ENCODE measurements around the gene ADAMTS15.

The ADAMTS15 gene

GRCh38 chr11:130519128-130519932 is 70.9 kb downstream of the ADAMTS15 start:
- Histone ChIP-seq H3K36me3 (no peaks in the 10 kb centered on the region), H3K4me3 (no peak overlapping the region), H3K4me1 (peaks cover 11 to 55% (median 38%) of the 10 kb centered on the region in 4 donors), H3K27ac (peak overlapping the region; percentile 61 to 68), H3K9me3 (no peaks in the 10 kb centered on the region), H3K27me3 (no peaks in the 10 kb centered on the region)
- TF ChIP-seq CTCF (IDR thresholded peaks at IDR 0.05), result no peak
- no peak for DNase-seq
- intact Hi-C loops (cut with DNase I; ENCODE audit: low total_unique reads), result loop anchor here (5.0 kb wide), 1 partner anchor 62 kb away; no protein-coding TSS in a partner anchor

GRCh38 chr11:130520271-130520671 is 71.8 kb downstream of the ADAMTS15 start:
- no peaks in the 10 kb centered on the region for H3K36me3 ChIP-seq
- intact Hi-C loops (cut with DNase I; ENCODE audit: low total_unique reads), result loop anchor here (10.0 kb wide), 1 partner anchor 155 kb away; no protein-coding TSS in a partner anchor
- no peak overlapping the region for H3K4me3 ChIP-seq
- H3K27me3 ChIP-seq, result no peaks in the 10 kb centered on the region
- no peak for TF ChIP-seq CTCF (IDR thresholded peaks at IDR 0.05)
- H3K9me3 ChIP-seq, result no peaks in the 10 kb centered on the region
- H3K27ac ChIP-seq, result peak overlapping the region; percentile 61 to 68
- H3K4me1 ChIP-seq, result peaks cover 11 to 55% (median 35%) of the 10 kb centered on the region in 4 donors
- DNase-seq, result peak in 1 of 2 donors; percentile 51

GRCh38 chr11:130522284-130522961 is 74.0 kb downstream of the ADAMTS15 start:
- Histone ChIP-seq H3K27ac (peak overlapping the region; percentile 86 to 91), H3K9me3 (no peaks in the 10 kb centered on the region), H3K4me1 (peaks cover 11 to 55% (median 35%) of the 10 kb centered on the region in 4 donors), H3K4me3 (no peak overlapping the region), H3K27me3 (no peaks in the 10 kb centered on the region), H3K36me3 (no peaks in the 10 kb centered on the region)
- intact Hi-C loops (cut with DNase I; ENCODE audit: low total_unique reads), result loop anchor here (2.0 to 10.0 kb wide), 2 partner anchors 90 to 152 kb away; no protein-coding TSS in a partner anchor
- TF ChIP-seq CTCF (IDR thresholded peaks at IDR 0.05), result no peak
- DNase-seq, result peak; percentile 96 to 98

- intact Hi-C loops (cut with DNase I; ENCODE audit: low total_unique reads), result loop anchor here (2.0 to 10.0 kb wide), 2 partner anchors 90 to 152 kb away; no protein-coding TSS in a partner anchor
- Histone ChIP-seq H3K9me3 (no peaks in the 10 kb centered on the region), H3K27ac (peak overlapping the region; percentile 86 to 91), H3K27me3 (no peaks in the 10 kb centered on the region), H3K36me3 (no peaks in the 10 kb centered on the region), H3K4me3 (no peak overlapping the region), H3K4me1 (peaks cover 11 to 59% (median 35%) of the 10 kb centered on the region in 4 donors)
- no peak for TF ChIP-seq CTCF (IDR thresholded peaks at IDR 0.05)
- DNase-seq, result no peak
Observed at GRCh38 chr11:130523166-130523565, 74.7 kb downstream of the ADAMTS15 start.

GRCh38 chr11:130523609-130524008 is 75.2 kb downstream of the ADAMTS15 start:
- intact Hi-C loops (cut with DNase I; ENCODE audit: low total_unique reads), result loop anchor here (2.0 to 10.0 kb wide), 2 partner anchors 89 to 151 kb away; no protein-coding TSS in a partner anchor
- TF ChIP-seq CTCF (IDR thresholded peaks at IDR 0.05), result no peak
- no peaks in the 10 kb centered on the region for H3K27me3 ChIP-seq
- H3K4me1 ChIP-seq, result peaks cover 11 to 57% (median 35%) of the 10 kb centered on the region in 4 donors
- no peaks in the 10 kb centered on the region for H3K9me3 ChIP-seq
- H3K36me3 ChIP-seq, result no peaks in the 10 kb centered on the region
- H3K27ac ChIP-seq, result peak overlapping the region; percentile 86 to 91
- H3K4me3 ChIP-seq, result no peak overlapping the region
- DNase-seq, result peak; percentile 80 to 85

All from tibial artery (tissue), 4 donors.